HEK293T (cell line): ENCODE data around the gene KLHL4.

Experiments
- FOXM1 ChIP-seq: fragments of 450-650 bp; IDR thresholded peaks from 2 replicates; pipeline ENCODE4 v1.6.1; 2017; ENCODE audit warnings: mild to moderate bottlenecking, borderline replicate concordance
- L3MBTL2 ChIP-seq: fragments of 450-650 bp; conservative IDR thresholded peaks from 2 replicates; pipeline ENCODE4 v1.6.1; 2016; ENCODE audit warnings: mild to moderate bottlenecking
- LEF1 ChIP-seq: fragments of 450-650 bp; IDR thresholded peaks from 2 replicates; pipeline ENCODE4 v1.6.1; 2017; ENCODE audit warnings: mild to moderate bottlenecking, borderline replicate concordance

GRCh38 chrX:87525771-87526229, 8.2 kb downstream of the KLHL4 start:
- TF ChIP-seq LEF1 (no peak), L3MBTL2 (no peak), FOXM1 (no peak)
